ENCODE measurements around the gene VCAN.

The VCAN gene

DNA sequence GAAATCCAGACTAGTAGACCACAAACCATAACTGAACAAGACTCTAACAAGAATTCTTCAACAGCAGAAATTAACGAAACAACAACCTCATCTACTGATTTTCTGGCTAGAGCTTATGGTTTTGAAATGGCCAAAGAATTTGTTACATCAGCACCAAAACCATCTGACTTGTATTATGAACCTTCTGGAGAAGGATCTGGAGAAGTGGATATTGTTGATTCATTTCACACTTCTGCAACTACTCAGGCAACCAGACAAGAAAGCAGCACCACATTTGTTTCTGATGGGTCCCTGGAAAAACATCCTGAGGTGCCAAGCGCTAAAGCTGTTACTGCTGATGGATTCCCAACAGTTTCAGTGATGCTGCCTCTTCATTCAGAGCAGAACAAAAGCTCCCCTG is 68.6 kb downstream of the VCAN start:
- DNase-seq: no peak

DNA sequence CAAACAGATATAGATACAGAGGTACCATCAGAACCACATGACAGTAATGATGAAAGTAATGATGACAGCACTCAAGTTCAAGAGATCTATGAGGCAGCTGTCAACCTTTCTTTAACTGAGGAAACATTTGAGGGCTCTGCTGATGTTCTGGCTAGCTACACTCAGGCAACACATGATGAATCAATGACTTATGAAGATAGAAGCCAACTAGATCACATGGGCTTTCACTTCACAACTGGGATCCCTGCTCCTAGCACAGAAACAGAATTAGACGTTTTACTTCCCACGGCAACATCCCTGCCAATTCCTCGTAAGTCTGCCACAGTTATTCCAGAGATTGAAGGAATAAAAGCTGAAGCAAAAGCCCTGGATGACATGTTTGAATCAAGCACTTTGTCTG is 69.2 kb downstream of the VCAN start:
- DNase-seq: no peak

DNA sequence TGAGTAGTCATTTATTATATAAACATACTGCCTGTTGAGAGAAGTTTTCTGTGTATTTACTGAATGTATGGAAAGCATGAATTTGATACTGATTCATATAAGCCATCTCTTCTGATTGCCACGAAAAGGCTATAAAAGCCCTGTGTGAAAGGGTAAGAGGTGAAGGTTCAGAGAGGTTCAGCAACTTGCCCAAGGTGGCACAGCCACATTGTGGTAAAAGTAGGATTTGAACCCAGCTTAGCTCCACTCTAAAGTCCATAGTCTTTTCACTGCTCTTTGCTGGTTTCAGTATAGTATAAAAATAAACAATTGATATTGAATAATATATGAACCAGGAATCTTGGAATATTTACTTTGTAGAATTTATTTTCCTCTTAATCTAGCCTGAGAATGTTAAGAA is 71.3 kb downstream of the VCAN start:
- DNase-seq: no peak

DNA sequence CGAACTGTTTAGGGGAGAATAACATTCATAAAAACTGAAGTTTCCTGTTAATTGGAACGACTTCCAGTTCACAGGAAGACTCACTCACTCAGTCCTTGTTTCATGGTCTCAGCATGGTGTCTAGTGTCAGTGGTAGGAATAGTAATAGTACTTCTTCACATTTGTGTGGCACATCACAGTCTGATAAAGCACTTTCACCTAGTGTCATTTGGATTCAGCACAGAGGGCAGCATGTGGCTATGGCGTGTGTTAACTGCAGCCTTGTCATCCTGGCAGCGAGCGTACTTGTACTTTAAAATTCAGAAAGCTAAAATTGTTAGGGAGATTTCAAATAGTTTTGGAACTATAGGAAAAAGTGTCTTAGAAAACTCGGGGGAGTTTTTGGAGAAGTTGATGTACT is 72.4 kb downstream of the VCAN start:
- no peak for DNase-seq

DNA sequence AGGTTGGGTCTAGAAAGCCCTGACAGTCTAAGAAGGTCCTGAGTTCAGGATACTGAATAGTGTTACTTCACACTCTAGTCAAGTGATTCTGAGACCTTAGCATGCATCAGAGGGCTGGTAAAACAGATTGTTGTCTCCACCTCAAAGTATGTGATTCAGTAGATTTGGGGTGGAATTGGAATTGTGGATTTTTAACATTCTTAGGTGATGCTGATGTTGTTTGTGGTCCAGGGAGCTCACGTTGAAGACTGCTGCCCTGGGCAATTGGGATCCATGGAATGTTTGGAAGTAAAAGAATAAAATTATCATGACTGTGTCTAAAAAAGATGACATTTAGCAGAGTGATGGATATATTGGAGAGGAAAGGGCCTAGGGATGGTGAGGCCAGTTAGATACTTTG is 75.6 kb downstream of the VCAN start:
- no peak for DNase-seq

DNA sequence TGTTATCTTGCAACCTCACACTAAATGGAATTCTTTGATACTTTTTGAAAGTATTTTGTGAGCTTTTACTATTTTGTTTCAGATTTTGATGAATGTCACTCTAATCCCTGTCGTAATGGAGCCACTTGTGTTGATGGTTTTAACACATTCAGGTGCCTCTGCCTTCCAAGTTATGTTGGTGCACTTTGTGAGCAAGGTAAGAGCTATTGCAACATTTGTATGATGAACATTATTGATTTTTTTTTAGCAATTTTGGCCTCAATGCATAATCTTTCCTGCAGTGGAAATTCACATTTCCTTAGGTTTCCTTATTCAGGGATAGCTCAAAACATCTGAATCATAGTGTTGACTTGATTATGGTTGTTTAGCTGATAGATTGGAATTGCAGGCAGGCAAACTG is 76.3 kb downstream of the VCAN start:
- DNase-seq: no peak

DNA sequence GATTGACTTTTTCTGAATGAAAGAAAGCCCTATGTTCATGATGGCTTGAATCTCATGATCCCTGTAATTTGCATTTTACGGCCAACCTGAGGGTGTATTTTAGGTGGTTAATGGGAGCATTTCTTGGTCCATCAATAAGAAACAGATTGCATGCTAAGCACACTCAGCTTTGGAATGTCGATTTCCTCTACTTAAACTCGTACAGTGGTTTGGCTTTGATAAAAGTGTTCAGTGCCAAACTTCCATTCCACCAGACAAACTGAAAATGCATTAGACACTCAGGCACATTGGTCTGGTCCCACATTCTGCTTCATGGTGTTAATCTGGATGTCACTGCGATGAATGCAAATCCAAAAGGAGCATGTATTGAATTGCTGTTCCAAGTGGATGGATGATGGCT is 77.0 kb downstream of the VCAN start:
- no peak for DNase-seq

DNA sequence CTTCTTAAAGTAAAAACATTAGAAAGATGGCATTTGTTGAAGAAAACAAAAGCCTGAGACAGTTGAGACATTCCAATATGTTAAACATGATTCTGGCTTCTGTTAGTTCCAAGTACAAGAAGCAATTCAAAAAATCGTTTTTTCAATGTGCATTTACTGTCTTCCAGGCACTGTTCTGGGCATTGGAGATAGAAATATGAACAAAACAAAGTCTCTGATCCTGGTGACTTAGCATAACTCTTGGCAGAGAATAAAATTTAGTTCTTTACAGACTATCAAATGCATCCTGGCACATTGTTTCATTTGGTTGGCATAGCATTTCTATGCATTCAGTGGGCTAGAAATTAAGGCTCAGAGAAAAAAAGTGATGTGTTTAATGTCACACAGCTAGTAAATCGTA is 77.5 kb downstream of the VCAN start:
- no peak for DNase-seq

DNA sequence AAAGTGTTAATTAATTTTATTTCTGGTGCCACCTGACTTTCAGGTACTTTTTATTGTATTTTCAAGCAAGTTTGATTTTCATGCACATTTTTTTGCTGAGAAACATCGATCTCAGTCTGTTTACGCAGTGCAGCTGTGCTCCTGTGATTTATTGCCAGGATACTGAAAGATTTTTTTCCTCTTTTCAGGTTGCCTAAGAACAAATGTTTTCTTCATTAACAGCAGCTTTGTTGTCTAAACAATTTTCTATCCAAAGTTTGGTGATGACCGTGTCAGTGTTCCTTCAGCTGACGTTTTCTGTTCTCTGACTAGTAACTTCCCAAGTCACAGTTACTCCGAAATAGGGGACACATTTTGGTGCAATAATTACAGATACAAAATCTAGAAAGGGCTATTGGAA is 78.1 kb downstream of the VCAN start:
- DNase-seq: no peak

DNA sequence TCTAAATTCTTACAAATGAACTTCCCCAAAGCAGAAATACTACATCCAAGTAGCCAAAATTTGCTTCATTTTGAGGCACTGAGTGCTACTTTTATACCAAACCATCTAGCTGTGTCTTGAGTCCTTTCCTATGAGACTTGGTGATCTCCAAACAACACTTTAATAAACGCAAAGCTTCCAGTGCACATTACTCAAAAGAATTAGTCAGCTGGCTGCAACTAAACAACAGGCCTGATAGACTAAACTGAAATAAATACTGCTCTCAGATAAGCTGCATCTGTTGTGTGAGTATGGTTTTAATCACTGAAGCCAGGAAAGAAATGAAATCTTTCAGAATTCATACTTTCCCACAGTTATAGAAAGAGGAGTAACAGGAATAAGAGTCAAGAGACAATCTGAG is 80.3 kb downstream of the VCAN start:
- DNase-seq: no peak

DNA sequence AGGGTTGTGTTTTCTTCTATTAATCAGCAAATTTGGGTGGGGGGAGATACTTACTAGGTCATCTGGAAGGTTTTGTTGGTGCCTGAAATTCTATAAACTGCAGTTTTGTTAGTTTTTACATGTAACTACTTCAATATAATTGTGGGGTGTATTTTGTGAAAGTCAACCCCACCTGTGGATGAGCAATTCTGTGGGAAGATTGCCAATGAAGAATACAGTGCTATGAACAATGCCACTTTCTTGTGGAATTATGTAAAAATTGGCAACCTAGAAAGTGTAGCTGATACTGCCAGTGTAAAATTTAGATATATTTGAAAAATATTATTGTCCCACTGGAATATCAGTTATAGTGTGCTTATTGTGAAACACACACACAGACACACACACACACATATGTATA is 80.7 kb downstream of the VCAN start:
- no peak for DNase-seq

DNA sequence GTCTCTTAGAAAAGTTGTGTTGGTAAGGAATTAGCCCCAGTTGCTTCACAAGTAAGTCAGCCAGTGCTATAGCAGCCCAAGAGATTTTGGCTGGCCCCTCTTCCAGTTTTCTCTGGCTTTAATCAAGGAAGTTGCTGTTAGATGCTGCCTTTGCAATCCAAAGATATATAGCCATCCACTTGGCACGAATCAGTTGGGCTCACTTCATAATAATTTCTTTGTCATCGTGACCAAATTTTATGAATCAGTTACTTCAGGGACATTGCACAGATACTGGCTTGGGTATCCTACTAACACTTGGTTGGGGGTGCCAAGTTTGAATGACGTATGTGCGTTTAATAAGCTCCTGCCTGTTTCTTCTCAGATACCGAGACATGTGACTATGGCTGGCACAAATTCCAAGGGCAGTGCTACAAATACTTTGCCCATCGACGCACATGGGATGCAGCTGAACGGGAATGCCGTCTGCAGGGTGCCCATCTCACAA is 81.5 kb downstream of the VCAN start:
- DNase-seq: no peak

DNA sequence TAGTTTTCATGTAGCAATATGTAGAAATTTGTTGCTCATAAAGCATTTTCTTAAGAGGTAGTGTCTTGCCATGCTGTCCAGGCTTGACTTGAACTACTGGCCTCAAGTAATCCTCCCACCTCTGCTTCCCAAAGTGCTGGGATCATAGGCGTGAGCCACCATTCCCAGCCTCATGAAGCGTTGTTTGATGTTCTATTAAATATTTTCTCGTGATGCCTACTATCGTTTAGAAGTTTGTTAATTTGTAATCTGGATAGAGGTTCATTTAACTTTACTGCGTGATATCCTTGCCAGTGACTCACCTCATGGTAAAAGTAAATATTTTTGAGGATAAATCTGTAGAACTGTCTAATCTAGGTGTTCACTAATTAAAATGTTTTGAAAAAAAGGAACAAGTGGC is 82.6 kb downstream of the VCAN start:
- no peak for DNase-seq

DNA sequence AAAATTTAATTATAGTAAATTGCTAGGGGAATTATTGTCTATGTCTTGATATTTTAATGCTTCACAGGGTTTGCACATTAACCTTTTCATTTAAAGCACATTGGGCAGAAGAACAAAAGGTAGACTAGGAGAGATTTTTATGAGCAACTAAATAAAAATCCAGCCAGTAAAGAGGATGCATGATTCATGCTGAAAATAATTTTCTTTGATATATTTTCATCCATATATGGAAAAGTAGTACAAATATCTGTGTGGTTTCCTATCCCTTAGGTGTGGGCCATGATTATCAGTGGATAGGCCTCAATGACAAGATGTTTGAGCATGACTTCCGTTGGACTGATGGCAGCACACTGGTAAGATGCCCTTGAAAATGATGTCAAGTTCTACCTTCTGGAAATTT is 83.1 kb downstream of the VCAN start:
- no peak for DNase-seq

DNA sequence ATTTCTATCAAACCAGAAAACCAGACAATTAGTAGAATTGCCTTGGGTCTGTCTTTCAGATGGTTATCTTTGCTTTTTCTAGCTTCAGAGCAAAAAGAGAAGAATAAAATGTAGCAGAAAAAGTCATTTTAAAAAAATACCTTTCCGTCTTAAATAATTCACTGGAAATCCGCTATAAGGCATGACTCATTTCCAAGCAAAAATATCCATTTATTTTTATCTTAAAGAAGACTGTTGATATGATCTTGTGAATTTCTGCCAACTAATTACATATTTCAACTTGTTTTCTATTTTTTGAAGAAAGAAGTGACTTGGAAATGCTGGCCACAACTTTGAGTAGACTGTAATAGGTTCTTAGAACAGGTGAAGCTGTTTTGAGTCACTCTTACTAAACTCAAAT is 83.7 kb downstream of the VCAN start:
- DNase-seq: no peak

DNA sequence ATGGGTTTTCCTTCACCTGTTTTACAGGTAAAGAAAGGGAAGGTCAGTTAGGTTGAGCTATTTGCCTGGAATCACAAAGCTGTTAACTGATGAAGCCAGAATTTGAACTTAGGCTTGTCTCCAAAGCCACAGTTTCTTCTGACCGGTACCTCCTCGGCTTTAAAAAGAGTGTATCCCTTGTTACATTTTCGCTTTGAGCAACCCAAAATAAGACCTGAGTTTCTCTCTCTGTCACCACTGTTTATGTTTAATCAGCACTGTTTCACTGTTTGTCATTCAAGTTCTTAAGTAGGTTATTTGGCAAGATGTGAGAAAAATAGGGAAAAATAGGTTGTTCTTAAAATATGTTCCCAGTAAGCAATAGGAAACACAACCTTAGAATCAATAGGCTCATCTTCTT is 84.6 kb downstream of the VCAN start:
- no peak for DNase-seq

DNA sequence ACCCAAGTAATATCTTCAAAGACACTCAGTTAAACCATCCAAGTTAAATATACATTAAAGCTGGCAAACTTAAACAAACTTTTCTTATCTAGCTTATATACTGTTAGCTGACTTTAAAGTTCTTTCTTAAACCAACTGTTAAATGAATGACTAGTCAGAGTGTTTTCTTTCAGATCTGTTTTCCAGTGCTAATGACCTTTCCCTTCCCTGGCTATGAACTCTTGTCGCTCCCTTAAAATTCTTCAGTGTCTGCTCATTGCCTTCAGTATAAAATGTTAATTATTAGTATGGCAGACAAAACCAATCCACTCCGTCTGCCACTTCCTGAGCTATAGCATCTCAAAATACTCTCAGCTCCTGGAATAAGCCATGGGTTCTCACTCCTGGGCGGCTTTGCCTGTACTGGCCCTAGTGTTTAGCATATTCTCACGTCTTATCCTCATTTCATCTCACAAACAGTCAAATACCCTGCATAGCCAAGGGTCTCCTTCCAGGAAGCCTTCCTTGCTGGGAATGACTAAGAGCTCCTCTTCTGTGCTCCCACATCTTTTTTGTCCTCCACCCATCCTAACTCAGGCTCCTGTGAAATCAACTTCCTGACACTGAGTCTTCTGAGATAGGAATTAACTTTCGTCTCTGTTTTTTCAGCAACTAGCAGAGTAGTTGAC is 87.7 kb downstream of the VCAN start:
- no peak for DNase-seq

DNA sequence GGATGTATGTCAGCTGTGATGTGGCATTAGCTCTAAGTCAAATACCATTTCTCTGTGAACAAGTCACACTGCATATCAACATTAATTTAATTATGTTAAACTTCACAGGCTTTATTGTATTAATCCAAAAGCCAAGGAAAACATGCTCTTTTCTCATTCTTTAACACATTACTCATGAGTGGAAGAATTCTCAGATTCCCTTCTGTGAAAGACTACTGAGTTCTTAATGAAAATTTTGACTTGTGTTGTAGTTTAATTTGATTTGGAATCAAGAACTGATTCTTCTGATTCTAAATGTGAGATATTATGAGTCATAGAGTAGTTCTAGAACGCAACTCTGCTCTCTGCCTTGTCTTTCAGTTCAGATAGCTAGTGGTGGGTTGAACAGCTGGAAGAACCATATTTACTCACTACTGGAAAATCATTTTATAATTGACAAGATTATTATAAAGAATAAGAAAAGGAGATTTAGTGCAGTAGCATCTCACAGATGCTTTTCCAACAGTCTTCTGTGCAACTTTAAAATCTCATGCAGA is 90.6 kb downstream of the VCAN start:
- no peak for DNase-seq

DNA sequence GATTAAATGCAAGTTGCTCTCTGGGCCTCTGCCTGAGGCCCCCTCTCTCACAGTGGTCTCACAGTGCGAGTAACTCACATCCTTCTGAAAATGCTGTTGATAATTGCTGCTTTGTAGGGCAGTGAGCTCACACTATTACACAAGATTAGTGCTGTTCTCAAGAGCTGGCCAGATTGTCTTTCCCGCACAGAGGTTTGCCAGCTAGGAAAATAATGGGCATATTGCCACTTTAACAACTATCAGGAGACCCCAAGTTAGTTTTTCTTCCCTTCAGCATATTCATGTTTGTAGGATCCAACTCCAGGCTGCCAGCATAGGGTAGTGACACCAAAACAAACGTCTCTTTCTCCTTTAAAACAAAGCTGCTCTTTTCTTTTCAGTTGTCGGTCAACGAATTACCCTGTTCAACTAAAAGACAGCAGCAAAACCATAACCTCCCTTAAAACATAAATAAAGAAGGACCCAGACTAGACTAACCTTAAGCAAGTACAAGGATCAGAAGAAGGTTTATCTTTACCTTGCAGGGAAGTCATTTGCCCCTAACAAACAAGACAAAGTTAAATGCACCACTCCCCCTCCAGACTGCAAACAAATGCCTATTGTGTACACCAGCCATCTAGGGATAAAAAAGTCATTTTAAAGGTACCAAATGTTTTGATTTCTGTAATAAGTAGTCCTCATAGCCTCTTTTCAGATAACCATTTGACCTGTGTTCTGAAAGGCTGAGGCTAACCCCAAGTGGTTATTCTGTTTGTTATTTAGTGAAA is 91.4 kb downstream of the VCAN start:
- no peak for DNase-seq

DNA sequence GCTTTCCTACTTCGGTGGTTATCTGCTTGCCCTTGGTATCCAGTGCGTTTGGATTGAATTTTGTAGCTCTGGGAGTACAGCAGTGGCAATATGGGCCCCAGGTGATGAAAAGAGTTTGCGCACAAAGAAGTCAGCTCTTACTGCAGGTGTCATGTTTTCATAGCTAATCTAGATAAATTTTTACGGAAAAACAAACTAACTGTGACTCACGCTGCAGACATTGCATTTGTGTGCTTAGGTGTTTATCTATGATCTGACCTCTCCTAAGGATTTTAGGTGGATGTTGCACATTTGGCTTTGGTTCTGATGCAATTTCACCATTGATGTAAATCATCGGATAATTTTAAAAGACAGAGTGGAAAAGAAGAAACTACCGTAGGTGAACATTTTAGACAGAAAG is 92.1 kb downstream of the VCAN start:
- no peak for DNase-seq

DNA sequence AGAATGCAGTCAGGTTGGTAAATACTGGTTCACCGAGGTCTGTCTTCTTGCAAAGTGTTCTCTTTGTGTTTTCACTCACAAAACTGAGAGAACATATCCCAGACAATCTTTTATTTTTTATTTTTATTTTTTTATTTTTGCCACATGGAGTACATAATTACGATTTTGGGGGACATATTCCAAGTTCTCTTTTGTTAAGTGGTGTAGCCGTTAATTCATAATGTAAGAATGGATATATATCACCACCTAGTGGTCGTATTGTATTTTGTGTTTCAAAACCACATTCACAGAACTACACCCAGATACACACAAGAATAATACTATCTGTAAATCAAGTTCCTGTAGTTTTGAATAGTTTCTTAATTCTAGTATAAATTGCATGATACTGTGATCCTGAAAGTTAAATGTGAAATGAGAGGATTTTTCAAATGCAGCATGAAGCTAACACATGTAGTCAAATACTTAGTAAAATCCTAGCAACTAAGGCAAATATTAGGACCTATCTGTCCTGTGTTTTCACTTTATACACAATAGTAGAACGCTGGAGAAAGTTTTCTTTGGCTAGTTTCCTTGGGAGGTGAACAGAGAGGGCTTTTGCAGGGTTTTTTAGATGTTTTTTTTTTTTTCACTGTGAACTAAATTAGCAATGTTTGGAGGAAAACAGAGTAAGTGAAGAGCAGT is 92.7 kb downstream of the VCAN start:
- DNase-seq: no peak

DNA sequence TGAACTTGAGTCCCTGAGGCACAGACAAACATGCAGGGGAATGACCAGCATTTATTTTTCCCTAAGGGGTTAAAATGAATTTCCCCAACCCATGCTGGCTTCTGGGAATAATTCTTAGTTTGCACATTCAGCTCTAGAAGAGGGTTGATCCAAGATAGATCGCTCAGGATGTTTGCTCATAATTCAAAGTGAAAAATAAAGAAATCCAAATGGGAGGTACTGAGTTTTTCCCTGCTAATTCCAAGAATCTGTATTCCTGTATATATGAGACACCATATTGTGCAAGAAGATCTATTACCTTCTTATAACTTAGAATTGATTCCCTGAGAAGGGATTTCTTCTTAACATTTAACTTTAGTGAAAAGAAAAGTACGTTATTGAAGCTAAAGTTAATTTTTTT is 96.2 kb downstream of the VCAN start:
- no peak for DNase-seq

DNA sequence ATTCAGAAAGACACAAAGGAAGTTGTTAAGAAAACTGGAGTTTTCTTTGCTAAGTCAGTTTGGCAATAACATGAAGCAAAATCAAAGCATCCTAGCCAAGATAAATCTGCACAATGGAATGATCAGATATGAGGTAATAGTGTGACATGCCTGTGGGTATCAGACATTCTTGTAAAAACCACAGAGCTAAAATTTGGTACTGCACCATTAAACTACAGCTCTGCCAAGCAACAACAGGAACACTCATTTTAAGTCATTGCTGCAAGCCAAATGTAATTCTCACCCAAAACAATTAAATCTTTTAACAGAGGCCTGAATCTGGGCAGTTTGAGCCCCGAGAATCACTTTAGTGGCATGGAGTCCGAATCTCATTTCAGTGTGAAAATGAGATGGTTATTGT is 96.6 kb downstream of the VCAN start:
- DNase-seq: no peak

DNA sequence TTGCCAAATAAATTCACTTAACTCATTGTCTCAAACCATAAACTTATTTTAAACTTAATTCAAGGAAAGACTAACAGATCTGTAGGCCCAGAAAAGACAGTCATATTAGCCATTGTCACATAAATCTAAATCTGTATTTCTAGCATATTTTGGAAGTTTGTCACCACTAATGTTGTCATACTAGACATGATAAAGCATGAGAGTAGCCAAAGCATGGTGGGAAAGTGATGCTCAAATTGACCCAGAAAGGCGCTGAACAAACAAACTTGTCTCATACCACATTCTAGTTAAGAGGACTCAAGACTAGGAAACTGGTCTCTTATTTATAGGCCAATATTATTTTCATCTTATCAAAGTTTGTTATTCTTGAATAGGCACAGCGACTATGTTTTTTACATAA is 99.4 kb downstream of the VCAN start:
- no peak for DNase-seq

Measured in activated T-cell treated with anti-CD3 and anti-CD28 coated beads, Interleukin-2, amount 50 U/mL, for 1 hour (primary cell).